ENCODE measurements around the gene GFOD2.

DNA sequence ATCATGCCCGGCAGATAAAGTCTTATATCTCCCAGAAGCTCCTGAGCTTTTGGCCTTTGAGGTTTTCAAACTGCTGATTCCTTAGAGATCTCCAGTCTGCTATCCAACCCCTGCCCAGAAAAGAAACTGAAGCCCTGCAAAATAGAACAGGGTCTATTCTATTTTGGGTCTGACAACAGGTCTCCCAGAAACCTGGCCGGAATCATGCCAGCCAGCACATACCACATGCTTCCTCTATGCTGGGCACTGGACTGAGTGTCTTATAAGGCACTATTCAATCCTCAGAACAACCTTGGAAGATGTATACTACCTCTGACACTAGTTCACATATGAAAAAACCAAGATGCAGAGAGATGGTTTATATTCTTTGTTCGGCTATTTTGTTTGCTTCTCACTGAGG is 21.3 kb upstream of the GFOD2 start:
- TF ChIP-seq, protein P1, sequence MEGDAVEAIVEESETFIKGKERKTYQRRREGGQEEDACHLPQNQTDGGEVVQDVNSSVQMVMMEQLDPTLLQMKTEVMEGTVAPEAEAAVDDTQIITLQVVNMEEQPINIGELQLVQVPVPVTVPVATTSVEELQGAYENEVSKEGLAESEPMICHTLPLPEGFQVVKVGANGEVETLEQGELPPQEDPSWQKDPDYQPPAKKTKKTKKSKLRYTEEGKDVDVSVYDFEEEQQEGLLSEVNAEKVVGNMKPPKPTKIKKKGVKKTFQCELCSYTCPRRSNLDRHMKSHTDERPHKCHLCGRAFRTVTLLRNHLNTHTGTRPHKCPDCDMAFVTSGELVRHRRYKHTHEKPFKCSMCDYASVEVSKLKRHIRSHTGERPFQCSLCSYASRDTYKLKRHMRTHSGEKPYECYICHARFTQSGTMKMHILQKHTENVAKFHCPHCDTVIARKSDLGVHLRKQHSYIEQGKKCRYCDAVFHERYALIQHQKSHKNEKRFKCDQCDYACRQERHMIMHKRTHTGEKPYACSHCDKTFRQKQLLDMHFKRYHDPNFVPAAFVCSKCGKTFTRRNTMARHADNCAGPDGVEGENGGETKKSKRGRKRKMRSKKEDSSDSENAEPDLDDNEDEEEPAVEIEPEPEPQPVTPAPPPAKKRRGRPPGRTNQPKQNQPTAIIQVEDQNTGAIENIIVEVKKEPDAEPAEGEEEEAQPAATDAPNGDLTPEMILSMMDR (IDR thresholded peaks at IDR 0.05): no peak
- TF ChIP-seq POLR2A (IDR thresholded peaks at IDR 0.05): no peak

Data from heart left ventricle (tissue), 13 donors.